Mesenchymal stem cell (in vitro differentiated cells and primary cell): ENCODE data around the gene CHTF8.

Source experiments
- DNase-seq: peaks from one replicate; pipeline ENCODE4 v3.0.0-alpha.2; 2013
- H2AFZ ChIP-seq: one replicate; pipeline ENCODE4 v1.6.1; 2013; ENCODE audit warnings: low read depth, mild to moderate bottlenecking, control low read depth, inconsistent platforms, low read length, moderate library complexity
- H2AK5ac ChIP-seq: 2 replicates; pipeline ENCODE4 v1.6.1; 2013; ENCODE audit warnings: low read length, moderate library complexity, mild to moderate bottlenecking, inconsistent platforms; ENCODE audit not compliant: severe bottlenecking
- H2BK120ac ChIP-seq: one replicate; pipeline ENCODE4 v1.6.1; 2013; ENCODE audit warnings: low read depth, mild to moderate bottlenecking, inconsistent platforms, low read length, moderate library complexity
- H2BK12ac ChIP-seq, 2 experiments: one replicate each; pipeline ENCODE4 v1.6.1; 2013; ENCODE audit warnings: inconsistent platforms in 2 of 2, low read length in 2 of 2, mild to moderate bottlenecking in 2 of 2, moderate library complexity in 2 of 2, control low read depth in 1 of 2
- H2BK15ac ChIP-seq: one replicate; pipeline ENCODE4 v1.6.1; 2013; ENCODE audit warnings: mild to moderate bottlenecking, low read depth, inconsistent platforms; ENCODE audit not compliant: poor library complexity, severe bottlenecking
- H2BK5ac ChIP-seq: 2 replicates; pipeline ENCODE4 v1.6.1; 2013; ENCODE audit warnings: low read depth, mild to moderate bottlenecking, low read length, control low read depth, inconsistent platforms; ENCODE audit not compliant: poor library complexity, severe bottlenecking
- H3K14ac ChIP-seq, 2 experiments: one replicate each; pipeline ENCODE4 v1.6.1; 2013; ENCODE audit warnings: inconsistent platforms in 2 of 2, low read length in 2 of 2, control low read depth in 1 of 2, mild to moderate bottlenecking in 1 of 2, moderate library complexity in 1 of 2
- H3K18ac ChIP-seq, 2 experiments: one replicate each; pipeline ENCODE4 v1.6.1; 2013; ENCODE audit warnings: inconsistent platforms in 2 of 2, low read length in 2 of 2, control low read depth in 1 of 2, low read depth in 1 of 2, mild to moderate bottlenecking in 1 of 2
- H3K23ac ChIP-seq, 2 experiments: one replicate each; pipeline ENCODE4 v1.6.1; 2013; ENCODE audit warnings: inconsistent platforms in 2 of 2, low read length in 2 of 2, mild to moderate bottlenecking in 2 of 2, moderate library complexity in 2 of 2, control low read depth in 1 of 2
- H3K27ac ChIP-seq: 2 replicates; pipeline ENCODE4 v1.5.1; 2013; ENCODE audit warnings: mild to moderate bottlenecking, moderate library complexity, low read length, control low read depth, inconsistent platforms; ENCODE audit not compliant: poor library complexity, severe bottlenecking
- H3K27me3 ChIP-seq, 2 experiments: 2 replicates each; pipeline versions ENCODE4 v1.6.1 to v1.7.0; 2013; ENCODE audit warnings: low read length in 2 of 2, mild to moderate bottlenecking in 2 of 2, moderate library complexity in 2 of 2, control low read depth in 1 of 2, inconsistent platforms in 1 of 2; ENCODE audit not compliant: control insufficient read depth in 1 of 2, insufficient read depth in 1 of 2
- H3K36me3 ChIP-seq, 2 experiments: 2 replicates each; pipeline versions ENCODE4 v1.6.1 to v1.7.0; 2013; ENCODE audit warnings: low read length in 2 of 2, control low read depth in 1 of 2, inconsistent platforms in 1 of 2, low read depth in 1 of 2, mild to moderate bottlenecking in 1 of 2; ENCODE audit not compliant: insufficient read depth in 2 of 2, control insufficient read depth in 1 of 2
- H3K4ac ChIP-seq, 2 experiments: one replicate each; pipeline ENCODE4 v1.6.1; 2013; ENCODE audit warnings: inconsistent platforms in 2 of 2, low read length in 2 of 2, mild to moderate bottlenecking in 2 of 2, moderate library complexity in 2 of 2, control low read depth in 1 of 2, low read depth in 1 of 2
- H3K4me1 ChIP-seq: 2 replicates; pipeline ENCODE4 v1.6.1; 2013; ENCODE audit warnings: low read depth, low read length, control low read depth; ENCODE audit not compliant: control insufficient read depth, insufficient read depth
- H3K4me2 ChIP-seq: 2 replicates; pipeline ENCODE4 v1.6.1; 2013; ENCODE audit warnings: low read length, mild to moderate bottlenecking, inconsistent platforms; ENCODE audit not compliant: poor library complexity, severe bottlenecking
- H3K4me3 ChIP-seq, 2 experiments: 2 replicates each; pipeline versions ENCODE4 v1.5.1 to v1.7.0; 2013; ENCODE audit warnings: low read length in 2 of 2, mild to moderate bottlenecking in 2 of 2, control low read depth in 1 of 2, low read depth in 1 of 2; ENCODE audit not compliant: insufficient read depth in 1 of 2
- H3K79me1 ChIP-seq: replicated peaks from 2 replicates; pipeline ENCODE4 v1.6.1; 2013; ENCODE audit warnings: mild to moderate bottlenecking, control low read depth, low read length, inconsistent platforms; ENCODE audit not compliant: poor library complexity, severe bottlenecking
- H3K9ac ChIP-seq: 2 replicates; pipeline ENCODE4 v1.7.0; 2013; ENCODE audit warnings: mild to moderate bottlenecking, low read length, moderate library complexity
- H3K9me3 ChIP-seq: 2 replicates; pipeline ENCODE4 v1.7.0; 2013; ENCODE audit warnings: mild to moderate bottlenecking, low read length; ENCODE audit not compliant: control insufficient read depth
- H4K8ac ChIP-seq: one replicate; pipeline ENCODE4 v1.6.1; 2013; ENCODE audit warnings: inconsistent platforms, mild to moderate bottlenecking, low read length, moderate library complexity
- H4K91ac ChIP-seq: one replicate; pipeline ENCODE4 v1.6.1; 2013; ENCODE audit warnings: mild to moderate bottlenecking, low read length, inconsistent platforms
- WGBS: methylation state at CpG from one replicate; pipeline ENCODE4 v1.1.7; 2013; ENCODE audit warnings: mixed read lengths; 5-methylcytosine and 5-hydroxymethylcytosine counted together

Gene CHTF8

DNA sequence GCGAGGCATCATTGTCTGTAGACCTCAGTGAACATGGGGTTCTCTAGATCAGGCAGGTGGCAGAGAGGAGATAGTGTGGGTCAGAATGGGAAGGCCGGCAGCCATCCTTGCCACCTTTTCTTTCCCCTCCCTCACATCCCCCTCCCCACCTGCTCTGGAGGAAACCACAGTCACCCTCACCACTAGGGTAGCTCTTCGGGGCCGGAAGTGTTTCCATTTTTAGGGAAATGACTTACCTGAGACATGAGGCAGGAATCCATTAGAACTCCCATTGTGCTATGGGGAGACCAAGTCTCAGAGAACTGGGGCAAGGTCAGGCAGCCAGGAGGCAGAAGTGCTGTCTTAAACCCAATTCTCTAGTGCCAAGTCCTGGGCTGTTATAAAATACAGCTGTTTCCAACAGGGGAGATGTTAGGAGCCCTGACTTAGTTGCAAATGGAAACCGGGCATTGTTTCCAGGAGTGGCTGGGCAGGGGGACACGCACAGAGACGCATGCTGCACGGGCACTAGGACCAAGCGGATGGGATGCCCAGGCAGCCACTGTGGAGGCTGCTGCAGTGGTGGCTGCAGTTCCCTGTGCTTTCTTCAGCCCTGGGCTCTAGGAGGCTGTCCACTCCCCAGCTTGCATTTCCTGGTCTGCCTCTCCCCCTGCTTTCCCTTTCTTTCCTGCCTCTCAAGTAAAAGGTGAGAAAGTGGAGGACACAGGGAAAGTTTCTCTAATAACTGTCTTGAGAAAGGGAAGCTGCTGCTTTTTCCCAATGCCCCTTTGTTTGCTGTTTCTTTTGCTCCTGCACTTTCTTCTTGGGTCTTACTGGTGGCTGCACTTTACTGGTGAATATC is 24.1 kb downstream of the CHTF8 start:
- H3K79me1 ChIP-seq: peaks cover 39% of the 10 kb centered on the region
- H3K4me3 ChIP-seq: peak overlapping the region; percentile 15 to 71
- H4K8ac ChIP-seq: no peak overlapping the region
- 38% methylated on average over 7 of the region's 9 CpGs for WGBS
- no peak overlapping the region for H4K91ac ChIP-seq
- H3K4ac ChIP-seq: no peak overlapping the region
- peak overlapping the region; percentile 97 for H3K4me2 ChIP-seq
- peaks cover 24 to 31% of the 10 kb centered on the region in 2 experiments for H3K36me3 ChIP-seq
- no peak overlapping the region for H2BK12ac ChIP-seq
- H2BK15ac ChIP-seq: no peak overlapping the region
- no peak overlapping the region for H2AK5ac ChIP-seq
- H3K27me3 ChIP-seq: peaks cover 0 to 15% of the 10 kb centered on the region in 2 experiments
- H3K27ac ChIP-seq: no peak overlapping the region
- no peak overlapping the region for H2BK5ac ChIP-seq
- no peak overlapping the region for H3K18ac ChIP-seq
- H2BK120ac ChIP-seq: no peak overlapping the region
- peaks cover 40% of the 10 kb centered on the region for H3K4me1 ChIP-seq
- no peaks in the 10 kb centered on the region for H3K9me3 ChIP-seq
- DNase-seq: no peak
- no peak overlapping the region for H3K14ac ChIP-seq
- peak overlapping the region in 1 of 2 experiments; percentile 67 for H3K23ac ChIP-seq
- no peak overlapping the region for H3K9ac ChIP-seq
- H2AFZ ChIP-seq: no peak overlapping the region

DNA sequence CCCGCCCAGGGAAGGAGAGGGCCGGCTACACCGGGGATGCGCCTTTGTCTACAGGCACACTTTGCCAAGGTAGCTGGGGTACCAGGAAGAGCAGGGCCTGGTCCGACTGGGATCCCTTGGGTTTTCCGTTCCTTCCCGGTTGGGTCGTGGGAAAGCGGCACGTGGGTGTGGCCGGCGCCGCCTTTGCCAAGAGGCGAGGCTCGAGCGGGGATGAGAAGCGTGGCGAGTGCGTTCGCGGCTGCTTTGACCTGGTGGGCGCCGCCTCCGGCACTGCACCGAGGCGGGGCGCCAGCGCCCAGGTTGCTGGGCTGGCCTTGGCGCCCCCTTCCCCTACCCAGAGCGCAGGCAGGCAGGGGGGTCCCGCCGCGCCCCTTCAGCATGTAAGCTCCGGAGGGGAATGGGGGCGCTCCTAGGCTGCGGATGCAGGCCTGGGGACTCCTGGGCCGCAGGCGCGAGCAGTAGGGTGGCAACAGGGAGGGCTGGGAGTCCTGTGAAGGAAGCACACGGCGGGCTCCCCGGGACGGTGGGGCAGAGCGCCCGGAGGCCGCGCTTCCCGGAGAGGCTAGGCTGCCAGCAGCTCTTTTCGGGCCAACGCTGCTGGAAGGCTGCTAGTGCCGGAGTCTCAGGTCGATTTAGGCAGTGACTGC is 24.9 kb downstream of the CHTF8 start:
- DNase-seq: peak; percentile 18
- peak overlapping the region in 1 of 2 experiments; percentile 67 for H3K23ac ChIP-seq
- no peak overlapping the region for H2AFZ ChIP-seq
- H2BK12ac ChIP-seq: no peak overlapping the region
- H3K79me1 ChIP-seq: peaks cover 35% of the 10 kb centered on the region
- H3K9me3 ChIP-seq: no peaks in the 10 kb centered on the region
- H4K91ac ChIP-seq: no peak overlapping the region
- peaks cover 42% of the 10 kb centered on the region for H3K4me1 ChIP-seq
- no peak overlapping the region for H2BK15ac ChIP-seq
- peaks cover 0 to 15% of the 10 kb centered on the region in 2 experiments for H3K27me3 ChIP-seq
- no peak overlapping the region for H3K27ac ChIP-seq
- 2% methylated on average over 42 of the region's 52 CpGs for WGBS
- H3K4ac ChIP-seq: no peak overlapping the region
- H3K4me3 ChIP-seq: peak overlapping the region; percentile 61 to 71
- no peak overlapping the region for H4K8ac ChIP-seq
- no peak overlapping the region for H2BK5ac ChIP-seq
- no peak overlapping the region for H3K9ac ChIP-seq
- no peak overlapping the region for H3K14ac ChIP-seq
- H3K18ac ChIP-seq: no peak overlapping the region
- no peak overlapping the region for H2AK5ac ChIP-seq
- peaks cover 24 to 28% of the 10 kb centered on the region in 2 experiments for H3K36me3 ChIP-seq
- no peak overlapping the region for H2BK120ac ChIP-seq
- H3K4me2 ChIP-seq: peak overlapping the region; percentile 97

DNA sequence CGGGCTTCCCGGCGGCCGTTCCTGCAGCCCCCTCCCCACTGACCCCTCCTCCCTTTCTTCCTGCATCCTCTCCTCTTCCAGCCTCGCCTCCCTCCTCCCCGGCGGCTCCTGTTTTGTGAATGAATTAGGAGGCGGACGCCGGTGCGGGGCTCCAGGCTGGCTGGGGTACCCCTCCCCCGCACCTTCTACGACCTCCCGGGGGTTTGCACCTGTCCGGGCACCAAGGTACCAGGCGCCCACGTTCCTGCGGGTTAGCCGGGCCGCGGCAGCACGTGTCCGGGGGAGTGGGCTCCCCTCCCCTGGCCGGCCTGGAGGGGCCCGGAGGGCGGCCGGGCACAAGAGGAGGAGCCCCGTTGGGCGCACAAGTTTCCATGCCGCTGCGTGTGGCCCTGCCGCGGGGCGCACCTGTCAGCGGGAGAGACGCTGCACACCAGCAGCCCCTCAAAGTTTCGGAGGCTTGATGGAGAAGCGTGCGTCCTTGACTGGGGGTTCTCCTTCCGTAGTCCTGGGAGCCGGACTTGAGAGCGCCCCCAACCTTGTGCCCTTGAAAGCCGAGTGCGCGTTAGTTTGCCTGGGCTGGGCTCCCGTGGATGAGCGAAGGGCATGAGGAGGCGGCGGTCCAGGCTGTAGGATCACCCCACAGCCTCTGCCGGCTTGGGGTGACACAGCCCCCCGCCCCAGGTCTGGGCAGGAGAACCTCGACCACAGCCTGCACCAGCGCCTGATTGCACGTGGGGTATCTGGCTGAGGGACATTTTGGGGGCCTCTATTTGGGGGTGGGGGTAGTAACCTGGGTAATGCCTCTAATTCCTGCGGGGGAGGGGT is 25.7 kb downstream of the CHTF8 start:
- H3K27ac ChIP-seq: no peak overlapping the region
- H2AK5ac ChIP-seq: no peak overlapping the region
- no peak overlapping the region for H2AFZ ChIP-seq
- no peak overlapping the region for H2BK15ac ChIP-seq
- no peak overlapping the region for H2BK12ac ChIP-seq
- H3K4me2 ChIP-seq: peak overlapping the region; percentile 97
- peaks cover 20 to 23% of the 10 kb centered on the region in 2 experiments for H3K36me3 ChIP-seq
- H2BK120ac ChIP-seq: no peak overlapping the region
- WGBS: under 1% methylated on average over 51 of the region's 55 CpGs
- H3K4me3 ChIP-seq: peak overlapping the region; percentile 61 to 71
- no peak overlapping the region for H3K14ac ChIP-seq
- DNase-seq: peak; percentile 18
- H3K9me3 ChIP-seq: no peaks in the 10 kb centered on the region
- H3K27me3 ChIP-seq: peaks cover 0 to 15% of the 10 kb centered on the region in 2 experiments
- H4K91ac ChIP-seq: no peak overlapping the region
- no peak overlapping the region for H3K18ac ChIP-seq
- no peak overlapping the region for H2BK5ac ChIP-seq
- peak overlapping the region in 1 of 2 experiments; percentile 67 for H3K23ac ChIP-seq
- no peak overlapping the region for H3K9ac ChIP-seq
- no peak overlapping the region for H3K4ac ChIP-seq
- peaks cover 29% of the 10 kb centered on the region for H3K79me1 ChIP-seq
- peaks cover 39% of the 10 kb centered on the region for H3K4me1 ChIP-seq
- no peak overlapping the region for H4K8ac ChIP-seq
